Thyroid gland (tissue), 4 donors: ENCODE measurements around the gene PLEKHA5.

Experiments used
- CTCF ChIP-seq, 6 experiments: fragments of 200-600 bp in 3 of 6; fragments of 450-650 bp in 3 of 6; sonication (generic) in 3 of 6; IDR thresholded peaks; one replicate each; pipeline ENCODE4 v1.5.1; 2016 to 2019; ENCODE audit warnings: antibody characterized with exemption in 6 of 6, mild to moderate bottlenecking in 2 of 6, inconsistent platforms in 1 of 6, moderate library complexity in 1 of 6
- POLR2A ChIP-seq, 2 donors: fragments of 450-650 bp; IDR thresholded peaks; one replicate each; pipeline ENCODE4 v1.6.1; 2017; ENCODE audit warnings: antibody characterized with exemption in 2 of 2, mild to moderate bottlenecking in 2 of 2, moderate library complexity in 1 of 2

DNA sequence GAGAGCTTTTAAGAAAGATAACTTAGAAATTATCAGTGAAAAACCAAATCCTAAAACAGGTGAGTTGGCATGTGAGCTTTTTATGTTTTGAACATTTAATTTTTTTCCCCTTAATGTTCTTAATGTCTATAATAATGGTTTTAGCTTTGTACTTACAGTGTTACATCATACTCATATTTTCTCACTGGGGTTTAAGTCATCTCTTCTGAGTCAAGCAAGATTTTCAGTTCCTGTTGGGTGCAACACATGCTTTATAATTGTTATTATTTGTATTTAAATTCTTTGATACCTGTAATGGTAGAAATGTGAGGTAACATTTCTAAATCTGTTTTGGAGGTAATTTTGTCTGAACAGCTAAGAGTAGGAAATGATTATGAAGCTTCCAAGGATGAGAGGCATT, 113.0 kb downstream of the PLEKHA5 start:
- no peak for TF ChIP-seq CTCF (IDR thresholded peaks at IDR 0.05)
- no peak for TF ChIP-seq POLR2A (IDR thresholded peaks at IDR 0.05)
